Activated CD4-positive, CD25-positive, alpha-beta regulatory T cell treated with anti-CD3 and anti-CD28 coated beads, Interleukin-2, amount 50 U/mL, for 16 hours (primary cell): Measurements from ENCODE around the gene CLDN24.
"Not testable (repeated sequence)": the region's sequence is repeated elsewhere in the genome, so short reads cannot be mapped to it uniquely, and the experiment has no call there.

Experiments
- DNase-seq: peaks from one replicate; pipeline ENCODE4 v3.0.0-alpha.2; 2020; ENCODE audit warnings: low read depth, low spot score

The CLDN24 gene

GRCh38 chr4:183347146-183347545 is 24.9 kb upstream of the CLDN24 start:
- DNase-seq: no peak

DNA sequence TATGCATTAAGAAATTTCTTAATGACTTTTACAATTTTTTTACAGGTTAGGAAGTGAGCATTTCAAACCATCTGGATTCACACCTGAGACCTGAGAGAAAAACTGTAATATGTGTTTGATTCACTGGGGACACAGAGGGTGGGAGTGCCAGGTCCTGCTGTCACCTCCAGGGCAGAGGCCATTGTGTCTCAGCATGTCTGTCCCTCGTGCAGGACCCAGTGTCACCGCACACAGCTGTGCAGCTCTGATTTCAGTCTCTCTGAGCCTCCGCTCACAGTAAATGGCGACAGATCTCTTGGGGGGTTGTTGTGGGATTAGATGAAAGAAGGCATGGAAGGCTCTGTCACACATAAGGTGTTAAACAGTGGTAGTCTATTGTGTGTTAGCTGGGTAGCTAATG is 23.0 kb upstream of the CLDN24 start:
- no peak for DNase-seq

DNA sequence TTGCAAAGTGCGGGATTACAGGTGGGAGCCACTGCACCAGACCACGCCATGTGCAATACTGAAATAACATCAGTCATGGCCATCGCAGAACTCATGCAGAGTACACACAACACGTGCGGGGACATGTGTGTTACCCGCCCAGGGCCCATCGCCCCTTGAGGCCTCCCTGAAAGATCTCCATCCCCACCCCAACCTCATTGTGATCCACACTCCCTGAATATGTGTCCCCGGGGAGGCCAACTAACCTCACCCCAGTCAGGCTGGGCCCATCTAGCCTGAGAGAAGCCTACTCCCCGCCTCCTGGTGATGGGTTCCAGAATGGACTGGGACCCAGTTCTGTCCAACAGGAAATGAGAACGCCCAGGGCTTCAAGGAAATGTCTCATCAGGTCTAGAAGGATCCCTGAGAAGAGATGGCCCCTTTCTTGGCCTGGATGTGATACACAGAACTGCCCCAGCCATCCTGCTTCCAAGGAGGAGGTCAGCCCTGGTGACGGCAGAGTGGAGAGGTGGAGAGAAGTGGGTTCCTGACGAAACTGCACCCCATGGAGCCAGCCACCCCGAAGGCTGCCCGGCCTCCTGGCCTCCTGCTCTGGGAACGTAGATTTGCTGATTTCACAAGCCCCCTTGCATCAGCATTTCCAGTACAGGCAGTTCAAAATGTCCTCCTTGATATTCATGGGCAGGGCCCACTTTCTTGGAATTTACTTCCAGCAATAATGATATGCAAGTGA is 22.5 kb upstream of the CLDN24 start:
- DNase-seq: no peak

DNA sequence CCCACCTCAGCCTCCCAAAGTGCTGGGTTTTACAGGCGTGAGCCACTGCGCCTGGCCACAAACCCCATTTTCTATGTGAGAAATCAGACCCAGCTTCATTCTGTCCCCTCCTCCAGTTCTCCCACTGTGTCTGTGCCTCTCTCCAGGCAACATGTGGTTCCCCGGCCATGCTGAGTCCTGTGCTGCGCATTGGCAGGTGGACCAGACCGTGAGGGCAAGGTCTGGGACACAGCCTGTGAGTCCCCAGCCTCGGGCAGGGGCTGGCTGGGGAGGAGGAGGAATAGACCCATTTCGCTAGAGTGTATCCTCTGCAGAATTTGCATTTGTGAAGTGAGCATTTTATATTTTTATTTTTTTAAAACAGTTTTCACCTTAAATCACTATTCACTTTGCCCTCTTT is 21.5 kb upstream of the CLDN24 start:
- DNase-seq: no peak

- no peak for DNase-seq
Measured at GRCh38 chr4:183342541-183343533, 20.6 kb upstream of the CLDN24 start.

DNA sequence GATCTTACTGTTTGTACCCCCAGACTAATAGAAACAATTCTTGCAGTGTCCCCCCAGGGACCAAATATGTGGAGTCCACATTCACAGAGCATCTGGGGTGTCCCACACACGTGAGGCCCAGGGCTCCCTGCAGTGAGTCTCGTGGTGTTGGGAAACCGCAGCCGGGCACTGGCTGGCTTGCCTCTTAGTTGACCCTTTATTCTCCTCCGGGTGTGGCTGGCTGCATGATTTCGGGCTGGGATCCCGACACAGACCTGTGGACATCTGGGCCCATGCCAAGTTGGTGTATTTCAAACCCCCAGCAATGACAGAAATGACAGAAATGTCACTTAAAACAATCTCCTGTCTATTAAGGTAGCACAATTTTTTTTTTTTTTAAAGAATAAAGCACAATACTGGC is 15.6 kb upstream of the CLDN24 start:
- no peak for DNase-seq

GRCh38 chr4:183337349-183337748 is 15.1 kb upstream of the CLDN24 start:
- DNase-seq: no peak

DNA sequence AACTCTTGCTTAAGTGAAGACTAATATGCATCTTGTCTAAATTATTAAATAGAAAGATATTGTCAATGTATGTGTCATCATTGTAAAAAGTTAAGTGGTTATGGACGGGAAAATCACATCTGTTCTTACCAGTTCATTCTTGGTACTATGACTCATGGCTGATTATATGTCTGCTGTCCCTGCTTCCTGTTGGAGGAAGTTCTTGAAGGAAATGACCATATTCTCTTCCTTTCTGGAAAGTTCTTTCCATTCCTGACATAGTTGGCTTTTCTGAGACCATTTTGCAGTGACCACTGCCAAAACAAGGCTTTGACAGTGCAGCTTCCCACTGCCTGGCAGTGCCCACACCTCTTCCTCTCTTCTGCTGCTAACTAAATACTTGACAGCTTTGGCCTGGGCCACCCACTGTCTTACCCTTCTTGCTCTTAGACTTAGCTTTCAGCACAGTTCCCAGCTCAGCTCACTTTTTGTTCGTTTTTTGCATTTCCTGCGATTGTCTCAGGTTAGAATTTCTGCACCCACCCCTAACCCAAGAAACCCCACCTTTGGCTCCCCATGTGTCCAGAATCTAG is 13.2 kb upstream of the CLDN24 start:
- DNase-seq: no peak

DNA sequence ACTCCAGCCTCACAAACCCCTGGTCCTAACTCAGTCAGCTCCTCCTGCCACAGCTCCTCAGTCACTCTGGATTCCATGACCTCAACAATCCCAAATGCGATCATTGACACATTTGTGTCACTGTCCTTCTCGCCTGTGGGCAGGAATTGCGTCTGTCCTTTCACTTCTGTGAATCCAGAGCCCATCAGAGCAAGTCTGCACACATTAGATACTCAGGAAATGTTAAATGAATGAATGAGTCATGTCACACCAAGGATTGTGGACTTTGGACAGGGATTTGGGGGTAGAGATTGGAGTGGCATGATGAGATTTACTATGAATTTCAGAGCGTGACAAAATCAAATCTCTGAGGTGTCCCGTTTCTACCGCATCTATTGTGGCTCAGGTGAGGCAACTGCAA is 11.8 kb upstream of the CLDN24 start:
- no peak for DNase-seq

DNA sequence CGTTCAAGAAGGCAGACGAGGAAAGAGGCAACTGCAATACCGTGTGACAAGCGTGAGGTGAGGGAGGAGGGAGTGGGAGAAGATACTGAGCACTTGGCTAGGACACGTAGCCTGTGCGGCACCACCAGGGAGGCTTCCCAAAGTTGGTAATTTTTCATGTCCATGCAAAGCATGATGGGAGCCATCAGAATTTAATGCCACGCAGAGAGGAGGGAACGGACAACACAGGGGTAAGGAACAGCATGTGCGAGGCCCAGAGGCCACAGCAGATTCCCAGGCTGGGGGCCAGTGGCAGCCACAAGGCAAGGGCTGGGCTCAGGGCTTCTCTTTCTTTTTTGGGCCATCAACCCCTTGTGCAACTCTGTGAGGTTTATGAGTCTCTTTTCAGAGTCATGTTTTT is 11.0 kb upstream of the CLDN24 start:
- DNase-seq: no peak

- DNase-seq: no peak
Measured at GRCh38 chr4:183332447-183332846, 10.2 kb upstream of the CLDN24 start.

DNA sequence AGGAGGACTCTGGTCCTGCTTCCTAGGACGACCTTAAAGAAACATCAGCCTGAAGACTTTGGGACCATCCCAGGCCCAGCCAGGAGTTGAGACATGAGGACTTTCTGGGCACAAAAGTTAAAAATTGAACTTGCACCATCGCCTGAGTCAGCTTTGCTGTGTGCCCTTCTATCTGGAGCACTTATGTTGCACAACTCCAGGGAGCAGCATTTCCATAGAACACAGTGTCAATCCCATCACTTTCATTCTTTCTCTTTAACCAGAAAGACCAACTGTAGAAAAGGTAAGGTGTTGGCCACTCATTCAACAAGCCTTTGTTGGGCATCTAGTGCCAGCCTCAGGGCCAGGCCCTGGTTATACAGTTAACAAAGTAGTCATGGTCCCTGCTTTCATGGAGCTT is 8.6 kb upstream of the CLDN24 start:
- no peak for DNase-seq

- DNase-seq: no peak
Measured at GRCh38 chr4:183329954-183330742, 7.9 kb upstream of the CLDN24 start.

GRCh38 chr4:183329244-183329643 is 7.0 kb upstream of the CLDN24 start:
- DNase-seq: no peak

- DNase-seq: no peak
Measured at GRCh38 chr4:183328832-183329231, 6.6 kb upstream of the CLDN24 start.

- DNase-seq: no peak
Measured at GRCh38 chr4:183327827-183328226, 5.6 kb upstream of the CLDN24 start.

- no peak for DNase-seq
Measured at GRCh38 chr4:183326853-183327252, 4.6 kb upstream of the CLDN24 start.

- DNase-seq: not testable (repeated sequence)
Measured at GRCh38 chr4:183326387-183326786, 4.2 kb upstream of the CLDN24 start.

DNA sequence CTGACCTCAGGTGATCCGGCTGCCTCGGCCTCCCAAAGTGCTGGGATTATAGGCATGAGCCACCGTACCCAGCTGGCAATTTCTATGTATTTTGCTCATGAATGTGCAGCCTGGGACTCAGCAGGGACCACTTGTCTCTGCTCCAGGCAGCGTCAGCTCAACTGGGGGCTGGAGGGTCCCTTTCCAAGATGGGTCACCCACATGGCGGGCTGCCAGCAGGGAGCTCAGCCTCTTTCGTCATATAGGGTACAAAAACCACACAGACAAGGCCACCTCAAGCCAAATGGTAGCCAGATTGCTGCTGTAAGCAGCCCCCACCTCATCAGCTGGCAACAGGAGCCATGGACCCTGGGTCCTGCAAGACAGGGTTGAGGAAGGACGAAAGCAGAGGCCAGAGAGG is 2.4 kb upstream of the CLDN24 start:
- DNase-seq: no peak

GRCh38 chr4:183324056-183324455 is 1.8 kb upstream of the CLDN24 start:
- DNase-seq: not testable (repeated sequence)

- no peak for DNase-seq
Measured at GRCh38 chr4:183323295-183323694, 1.1 kb upstream of the CLDN24 start.

GRCh38 chr4:183321516-183321915 is 710 bp downstream of the CLDN24 start:
- no peak for DNase-seq
